Breast epithelium (tissue), 3 donors: ENCODE data around the gene WDR44.

Source experiments
- CTCF ChIP-seq, 3 donors: fragments of 450-650 bp; IDR thresholded peaks; one replicate each; pipeline ENCODE4 v1.5.1; 2016 to 2017; ENCODE audit warnings: antibody characterized with exemption in 3 of 3, mild to moderate bottlenecking in 3 of 3, moderate library complexity in 3 of 3
- POLR2A ChIP-seq: fragments of 450-650 bp; IDR thresholded peaks from one replicate; pipeline ENCODE4 v1.6.1; 2016; ENCODE audit warnings: antibody characterized with exemption, mild to moderate bottlenecking, moderate library complexity
- POLR2AphosphoS5 ChIP-seq, 3 donors: sonication (generic); formaldehyde crosslinking; IDR thresholded peaks; one replicate each; pipeline ENCODE4 v1.6.1; 2017; ENCODE audit warnings: antibody characterized with exemption in 3 of 3

- TF ChIP-seq CTCF (IDR thresholded peaks at IDR 0.05), result no peak
- no peak for TF ChIP-seq POLR2A
- TF ChIP-seq POLR2AphosphoS5 (IDR thresholded peaks at IDR 0.05), result no peak
Observed at GRCh38 chrX:118355225-118355920, 9.5 kb downstream of the WDR44 start.
